Measurements from ENCODE around the gene TEKT3.

The TEKT3 gene

GRCh38 chr17:15288859-15289258 is 52.5 kb downstream of the TEKT3 start:
- no peak overlapping the region for H3K27ac ChIP-seq
- TF ChIP-seq CTCF (IDR thresholded peaks at IDR 0.05) (no peak), ZFX (IDR thresholded peaks at IDR 0.05; ENCODE audit: borderline replicate concordance) (no peak)

DNA sequence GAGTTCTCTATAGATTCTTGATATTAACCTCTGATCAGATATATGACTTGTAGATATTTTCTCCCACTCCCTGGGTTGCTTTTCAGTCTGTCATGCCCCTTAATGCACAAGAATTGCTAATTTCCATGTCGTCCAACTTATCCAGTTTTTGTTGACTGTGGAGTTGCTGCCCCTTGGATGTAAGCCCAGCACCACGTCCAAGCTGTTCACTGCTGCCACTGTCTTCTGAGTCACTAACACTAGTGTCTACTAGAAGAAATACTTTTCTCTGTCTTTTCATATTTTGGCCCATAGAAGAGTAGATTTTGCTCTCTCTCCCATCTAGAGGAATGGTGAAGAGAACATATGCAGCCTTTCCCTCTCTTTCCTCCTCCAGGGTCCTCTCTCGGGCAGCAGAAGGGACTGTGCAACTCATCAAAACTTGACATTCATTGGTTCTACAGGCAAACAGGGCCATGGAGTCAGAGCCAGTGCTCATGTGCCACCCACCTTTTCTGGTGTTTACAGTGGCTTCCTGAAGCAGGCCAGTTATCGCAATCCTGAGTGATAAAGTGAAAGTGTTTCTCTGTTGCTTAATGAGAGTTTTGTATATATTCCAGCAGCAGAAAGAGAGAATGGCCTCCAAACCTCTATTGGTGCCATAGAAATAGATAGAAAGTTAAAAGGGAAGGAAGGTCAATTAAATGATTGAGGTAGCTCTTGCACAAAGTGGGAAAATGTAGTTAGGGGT is 53.7 kb downstream of the TEKT3 start:
- no peak for TF ChIP-seq CTCF (IDR thresholded peaks at IDR 0.05)
- TF ChIP-seq ZFX (IDR thresholded peaks at IDR 0.05; ENCODE audit: borderline replicate concordance): no peak
- no peak overlapping the region for H3K27ac ChIP-seq

DNA sequence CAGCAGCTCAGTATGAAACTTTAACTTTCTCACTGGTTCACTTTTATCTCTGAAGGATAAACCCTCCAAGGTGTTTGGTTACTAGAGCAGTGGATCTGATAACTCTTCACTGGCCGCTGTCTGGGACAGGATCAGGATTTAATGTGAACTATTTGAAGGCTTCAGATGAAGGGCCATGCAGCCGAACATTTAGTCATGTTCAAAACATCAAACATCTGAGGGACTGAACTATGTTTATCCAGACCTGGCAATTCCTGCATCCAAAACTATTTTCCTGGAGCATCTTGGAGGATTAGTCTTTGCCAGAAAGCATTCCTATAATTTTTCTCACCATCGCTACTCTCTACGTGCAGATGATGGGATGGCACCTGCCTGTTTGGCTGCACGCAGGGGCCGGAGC is 55.9 kb downstream of the TEKT3 start:
- no peak for TF ChIP-seq CTCF (IDR thresholded peaks at IDR 0.05)
- H3K27ac ChIP-seq: no peak overlapping the region

GRCh38 chr17:15284537-15284936 is 56.9 kb downstream of the TEKT3 start:
- H3K27ac ChIP-seq: no peak overlapping the region
- TF ChIP-seq CTCF (IDR thresholded peaks at IDR 0.05): no peak
- TF ChIP-seq ZFX (IDR thresholded peaks at IDR 0.05; ENCODE audit: borderline replicate concordance): no peak

GRCh38 chr17:15284107-15284506 is 57.3 kb downstream of the TEKT3 start:
- TF ChIP-seq ZFX (IDR thresholded peaks at IDR 0.05; ENCODE audit: borderline replicate concordance): no peak
- no peak for TF ChIP-seq CTCF (IDR thresholded peaks at IDR 0.05)
- no peak overlapping the region for H3K27ac ChIP-seq

GRCh38 chr17:15281909-15282308 is 59.5 kb downstream of the TEKT3 start:
- no peak overlapping the region for H3K27ac ChIP-seq
- no peak for TF ChIP-seq CTCF (IDR thresholded peaks at IDR 0.05)
- no peak for TF ChIP-seq ZFX (IDR thresholded peaks at IDR 0.05; ENCODE audit: borderline replicate concordance)

GRCh38 chr17:15278924-15279477 is 62.4 kb downstream of the TEKT3 start:
- TF ChIP-seq CTCF (IDR thresholded peaks at IDR 0.05): no peak
- TF ChIP-seq ZFX (IDR thresholded peaks at IDR 0.05; ENCODE audit: borderline replicate concordance): no peak
- H3K27ac ChIP-seq: no peak overlapping the region
